SK-N-MC (cell line): ENCODE measurements around the gene AFF2.

Experiments
- EZH2 ChIP-seq: fragments of 200-600 bp; sonication (generic); IDR thresholded peaks from one replicate; pipeline ENCODE4 v1.6.1; 2017; ENCODE audit warnings: antibody characterized with exemption
- FOXP2 ChIP-seq: optimal IDR thresholded peaks from 2 replicates; pipeline ENCODE3; 2011; ENCODE audit warnings: mild to moderate bottlenecking, moderate library complexity; ENCODE audit not compliant: insufficient read depth; ENCODE audit errors: extremely low read length, control extremely low read depth
- POLR2AphosphoS5 ChIP-seq: IDR thresholded peaks from 2 replicates; pipeline ENCODE4 v1.6.1; 2012; ENCODE audit warnings: mild to moderate bottlenecking, low read depth, low read length, borderline replicate concordance

- TF ChIP-seq EZH2: no peak
- TF ChIP-seq POLR2AphosphoS5: no peak
- no peak for TF ChIP-seq FOXP2
These were observed 336.3 kb downstream of the AFF2 start for GRCh38 chrX:148836741-148837140.
